CD4-positive, alpha-beta T cell treated with Interleukin-6 at 100 ng/mL for 8 hours (primary cell): ENCODE measurements around the gene ETHE1.
"Not testable (repeated sequence)": the region's sequence is repeated elsewhere in the genome, so short reads cannot be mapped to it uniquely, and the experiment has no call there.

Experiments used
- DNase-seq: peaks from one replicate; pipeline ENCODE4 v3.0.0-alpha.2; 2020; ENCODE audit warnings: mixed read lengths, low spot score

Gene ETHE1

DNA sequence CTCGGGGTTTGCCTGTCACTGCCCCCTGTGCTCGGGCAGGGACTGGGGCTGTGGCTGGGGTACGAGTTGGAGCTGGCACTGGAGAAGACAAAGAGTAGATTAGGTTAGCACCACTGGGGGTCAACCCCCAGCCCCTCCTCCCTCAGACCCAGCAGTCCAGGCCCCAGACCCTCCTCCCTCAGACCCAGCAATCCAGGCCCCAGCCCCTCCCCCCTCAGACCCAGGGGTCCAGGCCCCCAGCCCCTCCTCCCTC is 25.1 kb upstream of the ETHE1 start:
- no peak for DNase-seq

DNA sequence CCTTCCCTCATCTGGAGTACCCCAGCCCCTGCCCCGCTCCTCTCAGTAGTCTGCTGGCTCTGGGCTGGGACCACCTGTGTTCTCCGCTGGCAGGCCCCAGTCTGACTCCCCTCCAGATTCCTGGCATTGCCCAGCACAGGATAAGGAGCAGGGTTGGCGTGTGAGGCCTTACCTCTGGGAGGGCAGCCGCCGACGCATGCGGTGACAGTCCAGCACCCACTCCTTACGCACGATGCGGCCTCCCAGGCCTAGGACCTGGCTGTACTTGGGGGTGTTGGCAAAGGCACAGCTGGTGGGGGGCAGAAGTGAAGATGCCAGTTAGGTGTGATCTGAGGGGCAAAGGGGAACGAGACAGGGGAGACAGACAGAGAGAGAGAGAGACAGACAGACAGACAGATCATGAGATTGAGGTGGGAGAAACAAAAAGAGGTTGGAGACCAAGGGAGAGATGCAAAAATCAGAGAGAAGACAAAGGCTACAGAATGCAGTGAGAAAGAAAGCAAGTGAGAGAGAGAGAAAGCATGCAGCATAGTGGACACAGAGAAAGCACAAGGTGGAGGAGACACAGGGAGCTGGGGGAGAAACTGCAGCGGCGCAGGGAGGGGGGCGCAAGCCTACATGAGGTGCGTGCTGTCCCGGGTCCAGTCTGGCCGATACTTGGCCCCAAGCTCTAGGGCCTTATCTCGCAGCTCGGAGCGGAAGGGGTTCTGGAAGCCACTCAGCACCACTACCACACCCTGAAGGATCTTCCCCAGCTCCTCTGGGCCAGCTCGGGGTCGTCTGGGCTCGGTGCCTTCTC is 24.6 kb upstream of the ETHE1 start:
- DNase-seq: no peak

DNA sequence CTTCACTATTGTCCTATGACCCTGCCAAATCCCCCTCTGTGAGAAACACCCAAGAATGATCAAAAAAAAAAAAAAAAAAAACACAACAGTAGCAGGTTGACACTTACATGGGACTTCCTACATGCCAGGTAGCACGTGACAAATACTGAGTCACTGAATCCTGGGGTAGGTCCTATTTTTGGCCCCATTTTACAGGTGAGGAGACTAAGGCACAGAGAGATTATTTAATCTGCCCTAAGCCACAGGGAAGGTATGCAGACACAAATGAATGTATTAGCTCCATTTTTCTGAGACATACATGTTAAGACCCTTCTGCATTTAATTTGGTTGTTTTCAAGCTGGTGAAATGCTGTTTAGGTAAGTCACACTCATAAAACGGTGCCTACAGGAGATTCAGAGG is 21.7 kb upstream of the ETHE1 start:
- DNase-seq: no peak

DNA sequence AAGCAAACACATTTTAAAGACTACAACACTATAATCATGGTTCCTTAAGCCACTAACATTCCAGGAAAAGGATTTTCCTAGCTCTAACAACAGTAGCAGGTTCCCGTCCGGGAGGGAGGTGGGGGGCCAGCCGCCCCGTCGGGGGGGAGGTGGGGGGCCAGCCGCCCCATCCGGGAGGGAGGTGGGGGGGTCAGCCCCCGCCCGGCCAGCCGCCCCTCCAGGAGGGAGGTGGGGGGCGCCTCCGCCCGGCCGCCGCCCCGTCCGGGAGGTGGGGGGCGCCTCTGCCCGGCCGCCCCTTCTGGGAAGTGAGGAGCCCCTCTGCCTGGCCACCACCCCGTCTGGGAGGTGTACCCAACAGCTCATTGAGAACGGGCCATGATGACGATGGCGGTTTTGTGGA is 20.9 kb upstream of the ETHE1 start:
- not testable (repeated sequence) for DNase-seq

DNA sequence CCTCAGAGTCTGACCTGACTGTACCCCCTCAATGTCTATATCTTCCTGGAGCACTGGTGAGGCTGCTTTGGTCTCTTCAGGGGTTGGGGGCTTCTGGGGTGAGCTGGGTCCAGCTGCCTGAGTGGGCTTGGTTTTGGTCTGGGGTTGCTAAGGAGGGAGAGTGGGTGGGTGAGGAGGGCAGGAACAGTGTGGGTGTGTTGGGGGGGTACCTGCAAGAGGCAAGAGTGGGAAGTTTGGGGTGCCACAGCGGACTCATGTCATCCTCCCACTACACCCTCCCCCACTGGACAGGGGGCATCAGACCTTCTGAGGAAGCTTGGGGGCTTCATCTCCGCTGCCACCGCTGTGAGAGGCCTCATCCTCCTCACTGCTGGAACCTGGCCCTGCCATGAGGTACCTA is 19.6 kb upstream of the ETHE1 start:
- no peak for DNase-seq

DNA sequence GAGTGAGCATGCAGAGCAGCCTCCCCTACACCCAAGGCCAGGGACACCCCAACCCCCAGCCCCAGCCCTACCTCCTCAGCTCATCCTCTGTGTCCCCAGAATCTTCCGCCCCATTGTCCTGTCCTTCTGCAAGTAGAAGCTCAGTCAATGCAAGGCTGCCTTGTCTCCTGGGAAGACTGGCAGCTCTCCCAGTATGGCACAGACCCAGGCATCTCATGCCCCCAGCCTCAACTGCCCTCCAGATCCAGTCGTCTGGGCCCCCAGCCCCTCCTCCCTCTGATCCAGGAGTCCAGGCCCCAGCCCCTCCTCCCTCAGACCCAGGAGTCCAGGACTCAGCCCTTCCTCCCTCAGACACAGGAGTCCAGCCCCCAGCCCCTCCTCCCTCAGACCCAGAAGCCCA is 19.0 kb upstream of the ETHE1 start:
- no peak for DNase-seq

DNA sequence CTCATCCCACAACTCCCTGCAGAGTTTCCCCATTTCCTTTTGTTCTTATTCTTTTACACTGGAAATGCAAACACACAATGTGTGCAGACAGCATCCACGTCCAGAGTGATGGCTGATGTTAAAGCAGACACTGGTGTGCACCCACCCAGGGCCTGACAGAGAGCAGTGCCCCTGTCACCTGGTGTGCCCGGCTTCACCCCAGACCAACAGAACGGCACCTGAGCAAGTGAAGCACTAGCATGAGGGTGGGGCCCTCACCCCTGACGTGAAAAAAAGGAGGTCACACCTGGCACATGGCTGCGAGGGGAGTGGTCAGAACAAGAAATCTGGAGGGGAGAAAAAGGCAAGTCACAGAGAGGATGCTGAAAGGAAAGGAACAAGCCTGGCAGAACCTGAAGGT is 18.3 kb upstream of the ETHE1 start:
- DNase-seq: no peak

DNA sequence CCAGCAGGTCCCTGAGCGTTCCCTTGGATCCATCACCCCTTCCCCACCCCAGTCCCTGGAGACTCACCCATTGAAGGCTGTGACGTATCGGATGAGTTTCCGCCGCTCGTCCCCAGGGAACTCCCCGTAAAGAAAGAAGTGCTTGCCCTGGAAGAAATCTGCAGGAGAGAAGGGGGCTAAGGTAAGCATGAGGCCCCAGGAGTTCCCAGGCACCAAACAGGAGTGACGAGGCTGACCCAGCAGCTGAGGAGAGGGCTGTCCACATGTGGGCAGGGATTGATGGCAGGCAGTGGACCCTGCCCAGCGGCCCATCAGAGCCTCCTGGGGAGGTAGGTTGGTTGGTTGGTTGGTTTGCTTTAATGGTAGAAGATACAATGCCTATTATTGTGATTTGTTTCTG is 17.1 kb upstream of the ETHE1 start:
- DNase-seq: no peak

DNA sequence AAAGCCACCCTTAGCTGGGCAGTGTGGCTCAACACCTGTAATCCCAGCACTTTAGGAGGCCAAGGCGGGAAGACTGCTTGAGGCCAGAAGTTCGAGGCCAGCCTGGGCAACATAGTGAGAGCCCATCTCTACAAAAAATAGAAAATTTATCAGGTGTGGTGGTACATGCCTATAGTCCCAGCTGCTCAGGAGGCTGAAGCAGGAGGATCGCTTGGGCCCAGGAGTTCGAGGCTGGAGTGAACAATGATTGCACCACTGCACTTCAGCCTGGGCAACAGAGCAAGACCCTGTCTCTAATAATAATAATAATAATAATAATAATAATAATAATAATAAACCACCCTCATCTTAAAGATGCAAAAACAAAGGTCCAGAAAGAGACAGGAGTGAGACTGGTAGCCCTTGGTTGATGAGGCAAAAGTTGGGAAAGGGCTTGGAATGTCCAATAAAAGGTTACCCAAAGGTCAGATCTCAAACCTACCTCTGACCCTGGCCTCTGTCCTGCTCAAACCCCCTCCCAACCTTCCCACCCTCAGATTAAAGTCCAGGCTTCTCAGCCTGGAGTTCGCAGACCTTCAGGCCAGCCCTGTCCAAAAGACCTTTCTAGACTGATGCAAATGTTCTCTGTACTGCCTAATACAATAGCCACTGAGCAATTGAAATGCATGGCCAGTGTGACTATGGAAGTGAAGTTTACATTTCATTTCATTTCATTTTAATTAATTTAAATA is 15.1 kb upstream of the ETHE1 start:
- no peak for DNase-seq

DNA sequence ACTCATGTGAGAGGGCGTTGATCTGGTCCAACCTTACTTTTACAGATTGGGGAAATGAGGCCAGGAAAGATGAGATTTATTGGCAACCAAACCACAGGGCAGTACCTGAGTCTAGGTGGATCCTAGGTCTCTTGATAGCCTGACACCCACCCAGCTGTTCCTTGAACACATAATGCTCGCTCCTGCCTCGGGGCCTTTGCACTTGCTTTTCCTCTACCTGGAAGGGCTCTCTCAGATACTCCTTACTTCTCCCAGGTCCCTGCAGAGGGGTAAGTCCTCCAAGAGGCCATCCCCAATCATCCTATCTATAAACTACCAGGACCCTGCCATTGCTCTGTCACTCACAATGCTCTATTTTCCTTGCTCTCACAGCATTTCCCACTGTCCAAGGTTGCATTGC is 13.4 kb upstream of the ETHE1 start:
- DNase-seq: no peak

DNA sequence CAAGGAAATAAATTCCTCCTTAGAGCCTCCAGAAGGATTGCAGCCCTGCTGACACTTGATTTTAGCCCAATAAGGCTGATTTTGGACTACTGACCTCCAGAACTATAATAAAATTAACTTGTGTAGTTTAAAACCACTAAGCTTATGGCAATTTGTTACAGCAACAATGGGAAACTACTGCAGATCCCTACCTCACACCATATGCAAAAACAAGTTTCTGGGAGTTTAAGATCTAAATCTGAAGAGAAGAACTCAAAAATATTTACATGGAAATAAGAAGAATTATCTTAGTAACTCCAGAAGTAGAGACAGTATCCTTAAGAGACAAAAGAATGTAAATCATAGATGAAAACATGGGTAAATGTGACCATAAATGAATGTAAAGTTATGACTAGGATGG is 11.9 kb upstream of the ETHE1 start:
- DNase-seq: no peak

DNA sequence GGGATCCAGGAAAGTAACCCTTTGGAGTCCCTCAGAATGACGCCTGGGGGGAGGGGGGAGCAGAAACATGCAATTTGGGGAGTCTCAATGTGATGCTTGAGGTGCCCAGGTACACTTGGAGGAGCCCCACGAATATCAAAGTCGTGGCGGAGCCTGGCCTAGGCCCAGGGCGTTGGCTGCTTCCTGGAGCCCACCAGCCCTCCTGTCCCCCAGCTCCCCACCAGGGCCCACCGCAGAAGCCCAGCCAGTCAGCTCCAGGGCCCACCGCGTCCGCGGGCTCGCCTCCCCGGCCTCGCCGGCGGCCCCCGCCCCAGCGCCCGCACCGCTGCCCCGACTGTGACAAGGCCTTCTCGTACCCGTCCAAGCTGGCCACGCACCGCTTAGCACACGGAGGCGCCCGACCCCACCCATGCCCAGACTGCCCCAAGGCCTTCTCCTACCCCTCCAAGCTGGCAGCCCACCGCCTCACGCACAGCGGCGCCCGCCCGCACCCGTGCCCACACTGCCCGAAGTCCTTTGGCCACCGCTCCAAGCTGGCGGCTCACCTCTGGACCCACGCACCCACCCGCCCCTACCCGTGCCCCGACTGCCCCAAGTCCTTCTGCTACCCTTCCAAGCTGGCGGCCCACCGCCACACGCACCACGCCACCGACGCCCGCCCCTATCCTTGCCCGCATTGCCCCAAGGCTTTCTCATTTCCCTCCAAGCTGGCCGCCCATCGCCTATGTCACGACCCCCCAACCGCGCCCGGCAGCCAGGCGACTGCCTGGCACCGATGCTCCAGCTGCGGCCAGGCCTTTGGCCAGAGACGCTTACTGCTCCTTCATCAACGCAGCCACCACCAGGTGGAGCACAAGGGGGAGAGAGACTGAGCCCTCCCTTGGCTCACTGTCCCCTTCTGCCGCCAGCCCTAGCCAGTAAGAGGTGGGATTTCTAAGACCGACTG is 8.1 kb upstream of the ETHE1 start:
- no peak for DNase-seq

DNA sequence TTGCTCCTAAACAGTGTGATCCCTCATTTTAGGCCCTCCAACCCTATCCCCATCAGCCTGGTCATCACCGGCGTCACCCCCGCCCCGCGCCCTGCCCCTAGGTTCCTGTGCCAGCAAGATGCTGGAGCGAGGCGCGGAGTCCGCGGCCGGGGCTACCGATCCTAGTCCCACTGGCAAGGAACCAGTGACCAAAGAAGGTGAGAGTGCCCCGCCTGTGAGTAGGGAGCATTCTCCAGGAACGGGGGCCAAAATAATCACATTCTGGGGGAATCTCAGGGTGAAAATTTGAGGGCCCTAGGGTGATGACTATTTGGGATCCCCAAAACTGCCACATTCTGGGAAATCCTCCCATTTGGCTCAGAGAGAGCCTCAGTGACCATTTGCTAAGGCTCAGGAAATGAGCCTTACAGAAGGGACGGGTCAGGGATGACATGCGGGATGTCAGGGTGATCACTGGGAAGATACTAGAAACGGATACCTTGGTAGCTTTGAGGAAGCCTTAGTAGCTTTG is 7.4 kb upstream of the ETHE1 start:
- no peak for DNase-seq

DNA sequence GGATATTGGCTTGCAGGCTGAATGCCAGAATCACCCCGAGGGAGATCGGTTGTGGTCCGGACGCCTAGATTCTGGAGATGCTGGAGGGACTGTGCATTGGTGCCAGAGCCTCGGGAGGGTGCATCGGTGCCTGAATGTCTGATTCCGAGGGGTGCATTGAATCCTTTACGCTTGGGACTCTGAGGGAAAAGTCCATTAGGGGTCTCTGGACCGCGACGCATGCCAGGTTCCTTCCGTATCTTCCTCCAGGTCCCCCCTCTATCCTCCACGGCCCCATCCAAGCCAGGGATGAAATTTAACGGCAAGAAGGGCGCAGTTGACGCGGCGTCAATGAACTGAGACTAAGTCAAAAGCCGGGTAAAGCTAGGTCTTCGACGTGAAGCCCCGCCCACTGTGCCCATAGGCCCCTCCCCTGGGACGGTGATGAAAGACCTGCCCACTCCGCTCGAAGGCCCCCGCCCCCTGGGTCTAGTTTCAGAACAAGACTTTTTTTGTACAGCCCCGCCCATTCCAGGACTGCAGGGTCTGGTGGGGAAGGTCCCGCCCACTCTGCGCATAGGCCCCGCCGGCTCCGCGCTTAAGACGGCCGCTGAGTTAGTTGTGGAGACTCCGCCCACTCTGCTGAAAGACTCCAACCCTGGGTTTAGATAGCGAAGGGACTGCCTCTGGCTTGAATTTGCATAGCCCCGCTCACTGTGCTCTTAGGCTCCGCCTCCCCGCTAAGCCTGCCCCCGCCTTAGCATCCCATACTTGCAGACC is 6.7 kb upstream of the ETHE1 start:
- peak; percentile 96 for DNase-seq

DNA sequence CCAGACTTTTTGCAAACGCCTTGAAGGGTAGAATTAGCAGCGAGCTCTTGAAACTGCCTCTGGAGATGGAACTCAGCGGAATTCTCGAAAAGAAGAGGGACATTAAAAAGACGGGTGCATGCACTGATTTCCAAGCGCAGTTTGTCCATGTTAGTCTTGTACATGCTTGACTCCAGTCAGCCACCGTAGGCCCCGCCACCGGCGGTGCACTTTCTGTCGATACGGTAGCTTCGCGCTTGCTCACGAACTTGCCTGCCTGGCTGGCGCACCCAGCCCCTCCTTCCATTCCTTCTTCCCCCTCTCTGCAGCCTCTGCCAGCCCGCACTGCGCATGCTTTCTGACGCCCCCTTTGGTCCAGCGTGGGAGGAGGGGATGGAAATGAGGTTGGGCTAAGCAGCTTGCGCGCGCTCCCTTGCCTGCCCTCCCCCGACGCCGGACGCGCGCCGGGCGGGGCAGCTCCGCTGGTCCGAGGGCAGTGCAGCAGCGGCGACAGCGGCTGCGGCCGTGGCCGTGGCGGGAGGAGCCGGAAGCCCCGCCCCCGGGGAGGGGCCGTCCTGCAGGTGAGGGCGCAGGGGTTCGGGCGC is 6.1 kb upstream of the ETHE1 start, which contains the start of gene ZNF575:
Gene ZNF575, plus strand, starts transcription at position 227 of the 584 bp plus-strand sequence. CDS start 1,235 bp downstream, outside the sequence.
- peak; percentile 86 for DNase-seq

DNA sequence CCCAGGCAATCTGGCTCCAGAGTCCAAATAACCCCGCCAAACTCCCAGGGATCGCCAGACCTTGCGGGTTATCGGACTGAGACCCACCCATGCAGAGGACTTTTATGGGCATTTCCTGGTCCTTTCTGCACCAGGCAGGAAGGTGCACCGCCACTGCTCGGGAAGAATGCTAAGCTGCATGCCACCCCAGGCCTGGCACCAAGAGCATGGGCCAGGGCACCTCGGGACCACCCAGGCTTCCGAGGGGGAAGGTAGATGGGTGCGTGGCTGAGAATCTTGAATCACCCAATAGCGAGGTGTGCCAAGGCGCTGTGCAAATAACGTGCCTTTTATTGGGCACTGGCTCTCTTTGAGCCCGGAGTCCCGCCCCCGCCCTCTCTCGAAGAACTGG is 5.6 kb upstream of the ETHE1 start:
- DNase-seq: no peak

DNA sequence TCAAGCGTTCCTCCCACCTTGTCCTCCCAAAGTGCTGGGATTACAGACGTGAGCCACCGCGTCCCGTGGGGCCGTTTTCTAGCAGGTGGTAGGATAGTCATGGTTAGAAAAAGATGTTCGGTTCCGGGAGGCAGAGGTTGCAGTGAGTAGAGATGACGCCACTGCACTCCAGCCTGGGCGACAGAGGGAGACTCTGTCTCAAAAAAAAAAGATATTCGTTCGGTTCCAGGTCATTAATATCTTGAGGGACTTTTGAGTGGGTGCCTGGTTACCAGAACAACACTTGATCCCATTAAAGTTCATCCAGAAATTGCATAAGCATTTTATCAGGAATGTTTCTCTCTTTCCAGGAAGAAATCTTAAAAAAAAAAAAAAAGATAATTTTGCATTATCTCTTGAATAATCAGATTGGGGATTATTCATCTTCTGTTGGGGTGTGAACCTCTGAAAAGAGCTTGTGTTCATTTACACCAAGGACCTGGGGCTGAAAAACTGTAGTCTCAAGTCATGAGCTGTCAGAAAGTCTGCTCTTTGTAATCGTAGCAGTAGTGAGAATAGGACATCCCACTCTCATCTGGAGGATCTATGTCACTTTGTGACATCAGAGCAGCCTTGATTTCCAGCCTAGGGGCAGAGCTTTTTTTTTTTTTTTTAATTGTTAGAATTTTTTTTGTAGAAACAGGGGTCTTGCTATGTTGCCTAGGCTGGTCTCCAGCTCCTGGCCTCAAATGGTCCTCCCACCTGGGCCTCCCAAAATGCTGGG is 1.0 kb upstream of the ETHE1 start:
- DNase-seq: no peak

DNA sequence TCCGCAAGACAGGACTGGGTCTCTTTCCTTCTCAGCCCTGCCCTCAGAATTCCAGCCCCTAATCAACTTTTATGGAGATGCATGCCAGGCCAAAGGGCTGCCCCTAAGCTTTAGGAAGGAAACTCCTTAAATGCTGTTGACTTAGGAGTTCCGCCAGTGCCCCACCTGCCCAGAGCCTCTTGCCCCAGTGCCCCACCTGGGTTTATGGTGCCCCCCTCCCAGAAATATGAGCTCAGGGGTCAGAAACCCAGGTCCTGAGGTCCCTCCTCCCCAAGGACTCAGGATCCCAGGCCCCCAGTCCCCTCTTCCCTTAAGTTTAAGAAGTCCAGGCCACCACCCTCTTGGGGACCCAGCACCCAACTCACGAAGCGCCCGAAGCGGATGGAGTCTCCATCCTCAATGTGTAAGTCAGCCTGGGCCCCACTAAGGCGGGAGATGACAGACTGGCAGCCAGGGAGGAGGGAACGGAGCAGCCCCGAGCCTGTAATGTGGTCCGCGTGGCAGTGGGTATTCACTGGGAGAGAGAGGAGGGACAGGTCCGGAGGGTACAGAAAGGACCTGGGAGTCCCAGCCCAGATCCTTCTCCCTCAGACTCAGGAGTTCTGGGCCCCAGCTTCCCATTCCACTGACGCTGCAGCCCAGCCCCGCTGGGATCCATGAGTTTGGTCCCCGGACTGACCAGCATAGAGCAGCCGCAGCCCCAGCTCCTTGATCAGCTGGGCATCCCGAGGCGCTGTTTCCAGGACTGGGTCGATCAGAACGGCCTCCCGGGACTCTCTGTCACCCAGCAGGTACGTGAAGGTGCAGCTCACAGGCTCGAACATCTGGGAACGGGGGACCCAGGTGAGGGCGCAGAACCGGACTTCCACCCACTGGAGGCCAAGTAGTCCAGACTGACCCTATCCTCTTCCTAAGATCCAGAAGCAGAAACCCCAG is 897 bp downstream of the ETHE1 start:
- peak; percentile 13 for DNase-seq
